ENCODE measurements around the gene TGM2. TPM values are rescaled to one million over a fixed set of nuclear protein-coding genes. Genes with fewer than 3 reads are reported as not detected.

Gene TGM2
- total RNA-seq, 1 experiment from 2014 or later, result 1.5 TPM

DNA sequence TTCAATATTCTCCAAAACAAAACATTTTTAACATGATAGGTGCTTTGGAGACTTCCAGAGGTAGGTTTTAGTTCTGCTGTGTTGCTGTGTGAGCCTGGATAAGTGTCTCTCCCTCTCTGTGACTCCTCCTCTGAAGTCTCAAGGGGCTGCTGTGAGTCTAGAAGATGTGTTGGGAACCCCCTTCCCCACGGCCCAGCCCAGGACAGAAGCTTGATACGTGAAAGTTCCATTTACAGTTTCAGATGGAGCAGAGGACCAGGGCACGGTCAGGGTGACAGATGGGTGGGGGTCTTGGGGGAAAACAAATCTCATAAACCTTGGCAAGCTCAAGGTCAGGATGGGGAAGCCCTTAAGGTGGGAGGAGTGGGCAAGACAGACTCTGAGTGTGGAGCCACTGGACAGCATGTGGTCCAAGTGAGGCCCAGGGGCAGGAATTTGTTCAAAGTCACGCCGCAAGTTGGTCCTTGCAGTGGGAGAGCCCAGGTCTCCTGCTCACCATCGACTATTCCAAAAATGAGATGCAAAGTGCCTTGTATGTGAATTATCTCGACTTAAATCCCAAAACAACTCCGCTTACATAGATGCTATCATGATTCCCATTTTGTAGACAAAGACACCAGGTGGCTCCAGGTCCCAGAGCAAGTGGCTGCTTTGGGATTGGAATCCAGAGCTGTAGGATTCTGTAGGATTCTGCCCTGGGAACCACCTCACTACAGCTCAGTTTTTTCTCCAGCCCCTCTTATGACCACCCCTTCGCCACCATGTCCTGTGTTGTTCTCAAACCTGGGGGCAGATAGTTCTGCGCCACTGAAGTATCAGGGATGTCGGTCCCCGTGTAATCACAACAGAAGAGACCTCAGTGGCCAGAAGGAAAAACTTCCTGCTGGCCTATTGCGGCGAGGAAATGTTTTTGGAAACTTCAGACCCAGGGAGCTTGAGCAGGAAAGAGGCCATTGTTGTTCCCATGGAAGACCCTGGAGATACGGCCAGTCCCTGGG lies 1.9 kb downstream of the TGM2 start:
- ChIA-PET POLR2A (interaction anchor here (0.6 to 1.6 kb wide), 4 partner anchors 21 to 1663 kb away, joined by 3 to 5 read pairs (median 4); no protein-coding TSS in a partner anchor), CTCF (interaction anchor here (0.6 to 6.6 kb wide), 13 partner anchors 11 to 771 kb away, joined by 3 to 70 read pairs (median 5); no protein-coding TSS in a partner anchor)
- Mint-ChIP-seq H3K4me3 (ENCODE audit: unreplicated experiment) (no peak overlapping the region), H3K4me1 (ENCODE audit: insufficient read depth, unreplicated experiment) (peaks cover 24% of the 10 kb centered on the region), H3K9me3 (ENCODE audit: unreplicated experiment) (no peaks in the 10 kb centered on the region), H3K36me3 (ENCODE audit: insufficient read depth, unreplicated experiment) (no peaks in the 10 kb centered on the region), H3K27ac (ENCODE audit: low read depth, unreplicated experiment) (no peak overlapping the region), H3K27me3 (ENCODE audit: insufficient read depth, unreplicated experiment) (no peaks in the 10 kb centered on the region)
- TF ChIP-seq, protein P1, sequence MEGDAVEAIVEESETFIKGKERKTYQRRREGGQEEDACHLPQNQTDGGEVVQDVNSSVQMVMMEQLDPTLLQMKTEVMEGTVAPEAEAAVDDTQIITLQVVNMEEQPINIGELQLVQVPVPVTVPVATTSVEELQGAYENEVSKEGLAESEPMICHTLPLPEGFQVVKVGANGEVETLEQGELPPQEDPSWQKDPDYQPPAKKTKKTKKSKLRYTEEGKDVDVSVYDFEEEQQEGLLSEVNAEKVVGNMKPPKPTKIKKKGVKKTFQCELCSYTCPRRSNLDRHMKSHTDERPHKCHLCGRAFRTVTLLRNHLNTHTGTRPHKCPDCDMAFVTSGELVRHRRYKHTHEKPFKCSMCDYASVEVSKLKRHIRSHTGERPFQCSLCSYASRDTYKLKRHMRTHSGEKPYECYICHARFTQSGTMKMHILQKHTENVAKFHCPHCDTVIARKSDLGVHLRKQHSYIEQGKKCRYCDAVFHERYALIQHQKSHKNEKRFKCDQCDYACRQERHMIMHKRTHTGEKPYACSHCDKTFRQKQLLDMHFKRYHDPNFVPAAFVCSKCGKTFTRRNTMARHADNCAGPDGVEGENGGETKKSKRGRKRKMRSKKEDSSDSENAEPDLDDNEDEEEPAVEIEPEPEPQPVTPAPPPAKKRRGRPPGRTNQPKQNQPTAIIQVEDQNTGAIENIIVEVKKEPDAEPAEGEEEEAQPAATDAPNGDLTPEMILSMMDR (IDR thresholded peaks at IDR 0.05; ENCODE audit: unreplicated experiment), result no peak
- DNase-seq (ENCODE audit: unreplicated experiment), result no peak
- no TSS peak for BruUV-seq (replicated peaks)
- intact Hi-C loops (cut with micrococcal nuclease), result loop anchor here (10.0 kb wide), 1 partner anchor 48 kb away; no protein-coding TSS in a partner anchor

DNA sequence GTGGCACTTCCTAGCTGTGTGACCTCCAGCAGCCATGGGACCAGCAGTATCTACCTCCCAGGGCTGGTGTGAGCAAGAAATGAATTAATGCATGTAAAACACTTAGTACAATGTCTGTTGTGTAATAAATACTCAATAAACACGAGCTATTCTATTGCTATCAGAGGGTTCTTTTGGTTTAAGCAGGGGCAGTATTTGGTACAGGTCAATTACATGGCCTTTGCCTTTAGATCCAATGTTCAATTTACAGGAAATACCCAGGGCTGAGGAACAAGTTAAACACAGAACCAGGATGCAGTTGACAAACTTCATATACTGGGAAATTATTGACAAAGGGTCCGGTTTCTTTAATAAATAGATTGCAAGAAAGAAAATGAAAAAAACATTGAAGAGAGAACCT lies 2.9 kb downstream of the TGM2 start:
- H3K36me3 Mint-ChIP-seq (ENCODE audit: insufficient read depth, unreplicated experiment), result no peaks in the 10 kb centered on the region
- peaks cover 17% of the 10 kb centered on the region for H3K4me1 Mint-ChIP-seq (ENCODE audit: insufficient read depth, unreplicated experiment)
- BruUV-seq (replicated peaks), result no TSS peak
- ChIA-PET CTCF (interaction anchor here (1.4 to 6.6 kb wide), 3 partner anchors 17 to 89 kb away, joined by 6 to 70 read pairs (median 8); no protein-coding TSS in a partner anchor), POLR2A (interaction anchor here (0.8 kb wide), 1 partner anchor 88 kb away, joined by 3 read pairs; no protein-coding TSS in a partner anchor)
- no peaks in the 10 kb centered on the region for H3K9me3 Mint-ChIP-seq (ENCODE audit: unreplicated experiment)
- H3K4me3 Mint-ChIP-seq (ENCODE audit: unreplicated experiment), result no peak overlapping the region
- TF ChIP-seq, protein P1 (IDR thresholded peaks at IDR 0.05; ENCODE audit: unreplicated experiment), result no peak
- no peak for DNase-seq (ENCODE audit: unreplicated experiment)
- no peak overlapping the region for H3K27ac Mint-ChIP-seq (ENCODE audit: low read depth, unreplicated experiment)
- intact Hi-C loops (cut with micrococcal nuclease), result loop anchor here (10.0 kb wide), 1 partner anchor 47 kb away; no protein-coding TSS in a partner anchor
- no peaks in the 10 kb centered on the region for H3K27me3 Mint-ChIP-seq (ENCODE audit: insufficient read depth, unreplicated experiment)

DNA sequence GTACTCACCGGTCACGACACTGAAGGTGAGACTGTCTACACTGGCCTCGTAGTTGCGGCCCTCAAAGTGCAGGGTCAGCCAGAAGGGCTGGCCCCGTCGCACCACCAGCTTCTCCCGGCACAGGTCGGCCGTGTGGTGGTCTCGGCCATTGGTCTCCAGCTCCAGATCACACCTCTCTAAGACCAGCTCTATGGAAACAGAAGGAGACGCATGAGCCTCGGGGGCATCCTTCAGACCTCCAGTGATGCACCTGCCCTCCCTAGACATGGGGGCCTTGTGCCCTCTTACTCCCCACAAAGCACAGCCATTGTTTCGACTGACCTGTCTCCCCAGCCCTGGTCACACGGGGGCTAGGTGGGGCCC lies 3.7 kb downstream of the TGM2 start:
- H3K27me3 Mint-ChIP-seq (ENCODE audit: insufficient read depth, unreplicated experiment), result no peaks in the 10 kb centered on the region
- intact Hi-C loops (cut with micrococcal nuclease), result loop anchor here (10.0 kb wide), 1 partner anchor 47 kb away; no protein-coding TSS in a partner anchor
- no peak for DNase-seq (ENCODE audit: unreplicated experiment)
- H3K4me3 Mint-ChIP-seq (ENCODE audit: unreplicated experiment), result no peak overlapping the region
- ChIA-PET POLR2A (interaction anchor here (0.6 kb wide), 1 partner anchor 15 kb away, joined by 3 read pairs; no protein-coding TSS in a partner anchor), CTCF (interaction anchor here (0.5 to 6.6 kb wide), 8 partner anchors 10 to 385 kb away, joined by 3 to 70 read pairs (median 6); no protein-coding TSS in a partner anchor)
- H3K9me3 Mint-ChIP-seq (ENCODE audit: unreplicated experiment), result no peaks in the 10 kb centered on the region
- no peaks in the 10 kb centered on the region for H3K36me3 Mint-ChIP-seq (ENCODE audit: insufficient read depth, unreplicated experiment)
- peaks cover 20% of the 10 kb centered on the region for H3K4me1 Mint-ChIP-seq (ENCODE audit: insufficient read depth, unreplicated experiment)
- TF ChIP-seq, protein P1 (IDR thresholded peaks at IDR 0.05; ENCODE audit: unreplicated experiment), result no peak
- no peak overlapping the region for H3K27ac Mint-ChIP-seq (ENCODE audit: low read depth, unreplicated experiment)
- no TSS peak for BruUV-seq (replicated peaks)

Measured in MCF 10A (cell line).